K562 (cell line): ENCODE data around the gene SMAD3.

Experiments used
- CBFB ChIP-seq: sonication (generic); formaldehyde crosslinking; IDR thresholded peaks from 2 replicates; pipeline ENCODE4 v1.4.0; 2020; ENCODE audit warnings: mild to moderate bottlenecking, missing genetic modification reagents
- EGR1 ChIP-seq: fragments of 450-650 bp; conservative IDR thresholded peaks from 2 replicates; pipeline ENCODE4 v1.6.1; 2017; ENCODE audit warnings: mild to moderate bottlenecking
- EZH2 ChIP-seq: IDR thresholded peaks from 2 replicates; pipeline ENCODE4 v1.6.1; 2012; ENCODE audit warnings: low read depth, mild to moderate bottlenecking, inconsistent platforms, low read length, borderline replicate concordance
- NR4A1 ChIP-seq, 2 experiments: fragments of 250-450 bp in 1 of 2; fragments of 450-650 bp in 1 of 2; sonication (Bioruptor Pico) in 1 of 2; IDR thresholded peaks; 2 replicates each; pipeline versions ENCODE4 v1.4.0 to v1.6.1; 2016 to 2020; ENCODE audit warnings: mild to moderate bottlenecking in 2 of 2, missing compliant biosample characterization in 1 of 2, missing genetic modification characterization in 1 of 2, moderate library complexity in 1 of 2
- POLR2AphosphoS5 ChIP-seq: IDR thresholded peaks from 2 replicates; pipeline ENCODE4 v1.6.1; 2011; ENCODE audit warnings: mild to moderate bottlenecking, low read depth, low read length, moderate library complexity; ENCODE audit not compliant: control insufficient read depth, insufficient read depth
- ZFX ChIP-seq: sonication (generic); formaldehyde crosslinking; IDR thresholded peaks from 2 replicates; pipeline ENCODE4 v1.8.0; 2022; ENCODE audit warnings: mild to moderate bottlenecking, missing genetic modification reagents, moderate library complexity
- TF ChIP-seq, protein P1 (sequence below): sonication (generic); formaldehyde crosslinking; IDR thresholded peaks from 2 replicates; pipeline ENCODE4 v1.8.1; 2023; ENCODE audit warnings: mild to moderate bottlenecking, missing genetic modification reagents

DNA sequence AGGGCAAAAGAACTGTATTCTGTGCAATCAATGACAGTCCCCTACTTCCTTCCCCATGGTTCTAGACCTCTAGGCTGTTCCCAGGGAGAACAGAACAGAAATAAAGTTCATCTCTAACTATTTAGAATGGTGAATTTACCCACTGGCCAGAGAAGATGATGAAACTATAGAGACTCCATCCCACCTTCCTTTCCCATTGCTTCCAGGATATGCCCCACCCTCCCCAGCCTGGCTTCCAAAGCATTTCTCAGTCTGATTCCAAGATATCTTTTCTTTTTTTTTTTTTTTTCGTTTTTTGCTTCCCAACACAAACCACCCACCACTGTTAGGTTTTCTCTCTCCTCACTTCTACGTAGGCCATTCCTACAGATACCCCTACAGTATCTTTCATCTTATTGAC, 25.1 kb upstream of the SMAD3 start:
- TF ChIP-seq EZH2 (no peak), NR4A1 (CRISPR knock-in tag; IDR thresholded peaks at IDR 0.05) (no peak), NR4A1 (tag; IDR thresholded peaks at IDR 0.05) (no peak), POLR2AphosphoS5 (no peak), EGR1 (no peak), ZFX (no peak), CBFB (CRISPR knock-in tag) (no peak)
- TF ChIP-seq, protein P1, sequence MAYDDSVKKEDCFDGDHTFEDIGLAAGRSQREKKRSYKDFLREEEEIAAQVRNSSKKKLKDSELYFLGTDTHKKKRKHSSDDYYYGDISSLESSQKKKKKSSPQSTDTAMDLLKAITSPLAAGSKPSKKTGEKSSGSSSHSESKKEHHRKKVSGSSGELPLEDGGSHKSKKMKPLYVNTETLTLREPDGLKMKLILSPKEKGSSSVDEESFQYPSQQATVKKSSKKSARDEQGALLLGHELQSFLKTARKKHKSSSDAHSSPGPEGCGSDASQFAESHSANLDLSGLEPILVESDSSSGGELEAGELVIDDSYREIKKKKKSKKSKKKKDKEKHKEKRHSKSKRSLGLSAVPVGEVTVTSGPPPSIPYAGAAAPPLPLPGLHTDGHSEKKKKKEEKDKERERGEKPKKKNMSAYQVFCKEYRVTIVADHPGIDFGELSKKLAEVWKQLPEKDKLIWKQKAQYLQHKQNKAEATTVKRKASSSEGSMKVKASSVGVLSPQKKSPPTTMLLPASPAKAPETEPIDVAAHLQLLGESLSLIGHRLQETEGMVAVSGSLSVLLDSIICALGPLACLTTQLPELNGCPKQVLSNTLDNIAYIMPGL (CRISPR knock-in tag), result no peak
